Cerebellar cortex (tissue), 1 donor: ENCODE measurements around the gene KRTAP5-6.

Source experiments
- DNase-seq: peaks from one replicate; pipeline ENCODE4 v3.0.0-alpha.2; 2015; ENCODE audit warnings: low spot score

Gene KRTAP5-6

GRCh38 chr11:1702506-1702905, 5.5 kb downstream of the KRTAP5-6 start:
- DNase-seq, result no peak

- no peak for DNase-seq
These were observed 6.2 kb downstream of the KRTAP5-6 start for GRCh38 chr11:1703146-1703545.

- no peak for DNase-seq
These were observed 8.4 kb downstream of the KRTAP5-6 start for GRCh38 chr11:1705126-1706052.

GRCh38 chr11:1706634-1707400, 9.8 kb downstream of the KRTAP5-6 start:
- DNase-seq, result no peak

GRCh38 chr11:1707751-1708150, 10.8 kb downstream of the KRTAP5-6 start:
- DNase-seq, result no peak

- DNase-seq, result no peak
These were observed 11.7 kb downstream of the KRTAP5-6 start for GRCh38 chr11:1708716-1709115.

GRCh38 chr11:1714908-1715885, 18.2 kb downstream of the KRTAP5-6 start:
- no peak for DNase-seq

GRCh38 chr11:1717745-1718144, 20.8 kb downstream of the KRTAP5-6 start:
- DNase-seq, result no peak

- no peak for DNase-seq
These were observed 21.3 kb downstream of the KRTAP5-6 start for GRCh38 chr11:1718326-1718725.

- DNase-seq, result no peak
These were observed 22.8 kb downstream of the KRTAP5-6 start for GRCh38 chr11:1719781-1720180.

- no peak for DNase-seq
These were observed 30.2 kb downstream of the KRTAP5-6 start for GRCh38 chr11:1727096-1727690.

GRCh38 chr11:1727861-1728260, 30.9 kb downstream of the KRTAP5-6 start:
- no peak for DNase-seq

- no peak for DNase-seq
These were observed 31.3 kb downstream of the KRTAP5-6 start for GRCh38 chr11:1728301-1728700.

- DNase-seq, result no peak
These were observed 32.1 kb downstream of the KRTAP5-6 start for GRCh38 chr11:1728931-1729691.

- no peak for DNase-seq
These were observed 32.7 kb downstream of the KRTAP5-6 start for GRCh38 chr11:1729692-1730011.

- no peak for DNase-seq
These were observed 33.1 kb downstream of the KRTAP5-6 start for GRCh38 chr11:1730059-1730629.

- DNase-seq, result no peak
These were observed 34.6 kb downstream of the KRTAP5-6 start for GRCh38 chr11:1731451-1732059.

- no peak for DNase-seq
These were observed 35.5 kb downstream of the KRTAP5-6 start for GRCh38 chr11:1732418-1733008.

GRCh38 chr11:1733009-1733715, 36.2 kb downstream of the KRTAP5-6 start:
- DNase-seq, result no peak
